Measurements from ENCODE around the gene MED27.

- TF ChIP-seq, protein P1, sequence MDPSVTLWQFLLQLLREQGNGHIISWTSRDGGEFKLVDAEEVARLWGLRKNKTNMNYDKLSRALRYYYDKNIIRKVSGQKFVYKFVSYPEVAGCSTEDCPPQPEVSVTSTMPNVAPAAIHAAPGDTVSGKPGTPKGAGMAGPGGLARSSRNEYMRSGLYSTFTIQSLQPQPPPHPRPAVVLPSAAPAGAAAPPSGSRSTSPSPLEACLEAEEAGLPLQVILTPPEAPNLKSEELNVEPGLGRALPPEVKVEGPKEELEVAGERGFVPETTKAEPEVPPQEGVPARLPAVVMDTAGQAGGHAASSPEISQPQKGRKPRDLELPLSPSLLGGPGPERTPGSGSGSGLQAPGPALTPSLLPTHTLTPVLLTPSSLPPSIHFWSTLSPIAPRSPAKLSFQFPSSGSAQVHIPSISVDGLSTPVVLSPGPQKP (IDR thresholded peaks at IDR 0.05; ENCODE audit: borderline replicate concordance, low read depth, low read length): no peak
- no peak for TF ChIP-seq RFX5 (IDR thresholded peaks at IDR 0.05; ENCODE audit: low read depth, low read length)
- no peak for TF ChIP-seq CTCF (conservative IDR thresholded peaks at IDR 0.05; ENCODE audit: low read depth, low read length)
- no peak for TF ChIP-seq CEBPB (IDR thresholded peaks at IDR 0.05; ENCODE audit: low read depth, low read length)
- TF ChIP-seq POLR2A (IDR thresholded peaks at IDR 0.05; ENCODE audit: low read depth, low read length): no peak
- TF ChIP-seq SMC3 (IDR thresholded peaks at IDR 0.05; ENCODE audit: low read depth, low read length): no peak
- no peak for TF ChIP-seq RAD21 (IDR thresholded peaks at IDR 0.05; ENCODE audit: low read length)
- no peak for TF ChIP-seq MAZ (IDR thresholded peaks at IDR 0.05; ENCODE audit: borderline replicate concordance, low read depth, low read length)
- TF ChIP-seq MXI1 (IDR thresholded peaks at IDR 0.05; ENCODE audit: borderline replicate concordance, low read depth, low read length): no peak
- TF ChIP-seq FOS (IDR thresholded peaks at IDR 0.05; ENCODE audit: low read depth, low read length): no peak
Measured at GRCh38 chr9:131887680-131888079, 192.0 kb downstream of the MED27 start.
